ENCODE data around the gene MAGI2. TPM values are rescaled to one million over a fixed set of nuclear protein-coding genes. Genes with fewer than 3 reads are reported as not detected.

Gene MAGI2
- total RNA-seq, 1 experiment from 2014 or later = 0.07 TPM

- peaks cover 32% of the 10 kb centered on the region for H3K27me3 Mint-ChIP-seq (ENCODE audit: insufficient read depth, unreplicated experiment)
- BruUV-seq (replicated peaks) = no TSS peak
- H3K27ac Mint-ChIP-seq (ENCODE audit: low read depth, unreplicated experiment) = no peak overlapping the region
- no peak overlapping the region for H3K4me3 Mint-ChIP-seq (ENCODE audit: unreplicated experiment)
- no peak for DNase-seq (ENCODE audit: unreplicated experiment)
- no peak for TF ChIP-seq CTCF (IDR thresholded peaks at IDR 0.05; ENCODE audit: unreplicated experiment)
- no peaks in the 10 kb centered on the region for H3K36me3 Mint-ChIP-seq (ENCODE audit: insufficient read depth, unreplicated experiment)
- intact Hi-C loops (cut with micrococcal nuclease) = no loop called here
- POLR2A ChIA-PET = no interaction called here
- CTCF ChIA-PET = interaction anchor here (0.7 kb wide), 1 partner anchor 231 kb away, joined by 4 read pairs; no protein-coding TSS in a partner anchor
- no peaks in the 10 kb centered on the region for H3K4me1 Mint-ChIP-seq (ENCODE audit: insufficient read depth, unreplicated experiment)
- no peaks in the 10 kb centered on the region for H3K9me3 Mint-ChIP-seq (ENCODE audit: unreplicated experiment)
These were observed 548.5 kb downstream of the MAGI2 start for GRCh38 chr7:78904983-78905382.

- no peak overlapping the region for H3K4me3 Mint-ChIP-seq (ENCODE audit: unreplicated experiment)
- POLR2A ChIA-PET = no interaction called here
These were observed 551.9 kb downstream of the MAGI2 start for GRCh38 chr7:78901566-78901965.

GRCh38 chr7:78900806-78901205 is 552.7 kb downstream of the MAGI2 start:
- peaks cover 13% of the 10 kb centered on the region for H3K27me3 Mint-ChIP-seq (ENCODE audit: insufficient read depth, unreplicated experiment)
- TF ChIP-seq CTCF (IDR thresholded peaks at IDR 0.05; ENCODE audit: unreplicated experiment) = no peak
- intact Hi-C loops (cut with micrococcal nuclease) = no loop called here
- DNase-seq (ENCODE audit: unreplicated experiment) = no peak
- CTCF ChIA-PET = interaction anchor here (0.6 kb wide), 1 partner anchor 155 kb away, joined by 3 read pairs; no protein-coding TSS in a partner anchor
- H3K4me3 Mint-ChIP-seq (ENCODE audit: unreplicated experiment) = no peak overlapping the region
- no TSS peak for BruUV-seq (replicated peaks)
- H3K27ac Mint-ChIP-seq (ENCODE audit: low read depth, unreplicated experiment) = no peak overlapping the region
- no peaks in the 10 kb centered on the region for H3K36me3 Mint-ChIP-seq (ENCODE audit: insufficient read depth, unreplicated experiment)
- POLR2A ChIA-PET = no interaction called here
- H3K4me1 Mint-ChIP-seq (ENCODE audit: insufficient read depth, unreplicated experiment) = no peaks in the 10 kb centered on the region
- H3K9me3 Mint-ChIP-seq (ENCODE audit: unreplicated experiment) = no peaks in the 10 kb centered on the region

More at GRCh38 chr7:78901566-78901965, 551.9 kb downstream of the MAGI2 start:
- BruUV-seq (replicated peaks) = no TSS peak
- intact Hi-C loops (cut with micrococcal nuclease) = no loop called here
- no peaks in the 10 kb centered on the region for H3K36me3 Mint-ChIP-seq (ENCODE audit: insufficient read depth, unreplicated experiment)
- H3K27me3 Mint-ChIP-seq (ENCODE audit: insufficient read depth, unreplicated experiment) = peaks cover 21% of the 10 kb centered on the region
- no peaks in the 10 kb centered on the region for H3K4me1 Mint-ChIP-seq (ENCODE audit: insufficient read depth, unreplicated experiment)
- H3K9me3 Mint-ChIP-seq (ENCODE audit: unreplicated experiment) = no peaks in the 10 kb centered on the region
- TF ChIP-seq CTCF (IDR thresholded peaks at IDR 0.05; ENCODE audit: unreplicated experiment) = no peak
- H3K27ac Mint-ChIP-seq (ENCODE audit: low read depth, unreplicated experiment) = no peak overlapping the region
- no peak for DNase-seq (ENCODE audit: unreplicated experiment)
- CTCF ChIA-PET = no interaction called here

- Mint-ChIP-seq H3K27me3 (ENCODE audit: insufficient read depth, unreplicated experiment) (no peaks in the 10 kb centered on the region), H3K9me3 (ENCODE audit: unreplicated experiment) (no peaks in the 10 kb centered on the region), H3K4me1 (ENCODE audit: insufficient read depth, unreplicated experiment) (no peaks in the 10 kb centered on the region), H3K36me3 (ENCODE audit: insufficient read depth, unreplicated experiment) (no peaks in the 10 kb centered on the region), H3K4me3 (ENCODE audit: unreplicated experiment) (no peak overlapping the region), H3K27ac (ENCODE audit: low read depth, unreplicated experiment) (no peak overlapping the region)
- ChIA-PET POLR2A (no interaction called here), CTCF (interaction anchor here (0.7 kb wide), 1 partner anchor 963 kb away, joined by 3 read pairs; no protein-coding TSS in a partner anchor)
- intact Hi-C loops (cut with micrococcal nuclease) = no loop called here
- no peak for TF ChIP-seq CTCF (IDR thresholded peaks at IDR 0.05; ENCODE audit: unreplicated experiment)
- BruUV-seq (replicated peaks) = no TSS peak
- no peak for DNase-seq (ENCODE audit: unreplicated experiment)
These were observed 558.1 kb downstream of the MAGI2 start for GRCh38 chr7:78895393-78895792.

All from MCF 10A (cell line).